ENCODE measurements around the gene SERAC1. TPM values are rescaled to one million over a fixed set of nuclear protein-coding genes. Genes with fewer than 3 reads are reported as not detected.

The SERAC1 gene
- total and polyA plus RNA-seq, 7 donors, result 3.6 to 15.0 (median 9.6) TPM

- DNase-seq, result no peak
- H3K36me3 ChIP-seq, result peaks cover 8 to 81% (median 20%) of the 10 kb centered on the region in 4 donors
- intact Hi-C loops (cut with DNase I), result no loop called here
- H3K27me3 ChIP-seq, result no peaks in the 10 kb centered on the region
- no peaks in the 10 kb centered on the region for H3K9me3 ChIP-seq
- WGBS, 2 donors, result 88 to 92% methylated on average over 18 of the region's 18 CpGs
- TF ChIP-seq POLR2A (IDR thresholded peaks at IDR 0.05) (no peak), EP300 (IDR thresholded peaks at IDR 0.05) (no peak), CTCF (IDR thresholded peaks at IDR 0.05) (no peak), POLR2AphosphoS5 (IDR thresholded peaks at IDR 0.05) (no peak)
- peaks cover 0 to 2% (median 0%) of the 10 kb centered on the region in 4 donors for H3K4me1 ChIP-seq
- no peak overlapping the region for H3K4me3 ChIP-seq
- H3K27ac ChIP-seq, result no peak overlapping the region
Measured at GRCh38 chr6:158080849-158081656, 87.0 kb downstream of the SERAC1 start.

- DNase-seq, result no peak
- no peaks in the 10 kb centered on the region for H3K27me3 ChIP-seq
- 80 to 89% methylated on average over 7 of the region's 7 CpGs for WGBS, 2 donors
- peaks cover 0 to 59% (median 14%) of the 10 kb centered on the region in 4 donors for H3K36me3 ChIP-seq
- intact Hi-C loops (cut with DNase I), result no loop called here
- peaks cover 0 to 3% (median 0%) of the 10 kb centered on the region in 4 donors for H3K4me1 ChIP-seq
- TF ChIP-seq POLR2A (IDR thresholded peaks at IDR 0.05) (no peak), EP300 (IDR thresholded peaks at IDR 0.05) (no peak), CTCF (IDR thresholded peaks at IDR 0.05) (no peak), POLR2AphosphoS5 (IDR thresholded peaks at IDR 0.05) (no peak)
- H3K27ac ChIP-seq, result no peak overlapping the region
- H3K4me3 ChIP-seq, result no peak overlapping the region
- no peaks in the 10 kb centered on the region for H3K9me3 ChIP-seq
Measured at GRCh38 chr6:158078320-158078719, 89.7 kb downstream of the SERAC1 start.

- WGBS, 2 donors, result 95% methylated on average over 10 of the region's 10 CpGs
- TF ChIP-seq POLR2A (IDR thresholded peaks at IDR 0.05) (no peak), POLR2AphosphoS5 (IDR thresholded peaks at IDR 0.05) (no peak), CTCF (IDR thresholded peaks at IDR 0.05) (no peak), EP300 (IDR thresholded peaks at IDR 0.05) (no peak)
- no peak overlapping the region for H3K4me3 ChIP-seq
- H3K4me1 ChIP-seq, result peaks cover 0 to 4% (median 0%) of the 10 kb centered on the region in 4 donors
- no peaks in the 10 kb centered on the region for H3K27me3 ChIP-seq
- H3K36me3 ChIP-seq, result peaks cover 0 to 53% (median 14%) of the 10 kb centered on the region in 4 donors
- H3K27ac ChIP-seq, result no peak overlapping the region
- DNase-seq, result no peak
- intact Hi-C loops (cut with DNase I), result no loop called here
- no peaks in the 10 kb centered on the region for H3K9me3 ChIP-seq
Measured at GRCh38 chr6:158077676-158078075, 90.4 kb downstream of the SERAC1 start.

- no peak overlapping the region for H3K27ac ChIP-seq
- no peak overlapping the region for H3K4me3 ChIP-seq
- H3K4me1 ChIP-seq, result peaks cover 0 to 7% (median 0%) of the 10 kb centered on the region in 4 donors
- intact Hi-C loops (cut with DNase I), result no loop called here
- H3K27me3 ChIP-seq, result no peaks in the 10 kb centered on the region
- TF ChIP-seq POLR2A (IDR thresholded peaks at IDR 0.05), result no peak
- TF ChIP-seq POLR2AphosphoS5 (IDR thresholded peaks at IDR 0.05), result no peak
- DNase-seq, result no peak
- no peaks in the 10 kb centered on the region for H3K9me3 ChIP-seq
- 94 to 96% methylated on average over 18 of the region's 18 CpGs for WGBS, 2 donors
- peaks cover 0 to 46% (median 14%) of the 10 kb centered on the region in 4 donors for H3K36me3 ChIP-seq
Measured at GRCh38 chr6:158076548-158076947, 91.5 kb downstream of the SERAC1 start.

GRCh38 chr6:158073776-158074175 is 94.3 kb downstream of the SERAC1 start:
- intact Hi-C loops (cut with DNase I), result loop anchor here (2.0 to 5.0 kb wide), 3 partner anchors 93 to 316 kb away; partner anchors contain the start of genes SNX9 and SYNJ2
- no peak overlapping the region for H3K4me3 ChIP-seq
- peaks cover 0 to 52% (median 14%) of the 10 kb centered on the region in 4 donors for H3K36me3 ChIP-seq
- no peak for TF ChIP-seq POLR2AphosphoS5 (IDR thresholded peaks at IDR 0.05)
- TF ChIP-seq EP300 (IDR thresholded peaks at IDR 0.05), result no peak
- TF ChIP-seq POLR2A (IDR thresholded peaks at IDR 0.05), result no peak
- no peak for TF ChIP-seq CTCF (IDR thresholded peaks at IDR 0.05)
- WGBS, 2 donors, result 79 to 91% methylated on average over 3 of the region's 3 CpGs
- no peaks in the 10 kb centered on the region for H3K27me3 ChIP-seq
- H3K27ac ChIP-seq, result no peak overlapping the region
- DNase-seq, result no peak
- peaks cover 0 to 7% (median 0%) of the 10 kb centered on the region in 4 donors for H3K4me1 ChIP-seq
- H3K9me3 ChIP-seq, result no peaks in the 10 kb centered on the region
